HUES6 (cell line): ENCODE data around the gene SSTR3.
"Not testable (repeated sequence)": the region's sequence is repeated elsewhere in the genome, so short reads cannot be mapped to it uniquely, and the experiment has no call there.

ENCODE experiments used
- H3K27ac ChIP-seq: 2 replicates; pipeline ENCODE4 v1.7.0; 2013; ENCODE audit warnings: low read depth, mild to moderate bottlenecking, low read length, inconsistent platforms
- H3K27me3 ChIP-seq: 2 replicates; pipeline ENCODE4 v1.6.1; 2013; ENCODE audit warnings: low read length; ENCODE audit not compliant: control insufficient read depth, insufficient read depth
- H3K36me3 ChIP-seq: 2 replicates; pipeline ENCODE4 v1.6.1; 2013; ENCODE audit warnings: low read length; ENCODE audit not compliant: control insufficient read depth, insufficient read depth
- H3K4me1 ChIP-seq: 2 replicates; pipeline ENCODE4 v1.6.1; 2013; ENCODE audit warnings: low read length; ENCODE audit not compliant: control insufficient read depth, insufficient read depth
- H3K4me3 ChIP-seq: 2 replicates; pipeline ENCODE4 v1.5.1; 2013; ENCODE audit warnings: low read depth, low read length
- H3K9ac ChIP-seq: one replicate; pipeline ENCODE4 v1.6.1; 2013; ENCODE audit warnings: mild to moderate bottlenecking, low read length
- H3K9me3 ChIP-seq: 2 replicates; pipeline ENCODE4 v1.6.1; 2013; ENCODE audit warnings: low read depth, low read length; ENCODE audit not compliant: control insufficient read depth, insufficient read depth

Gene SSTR3

DNA sequence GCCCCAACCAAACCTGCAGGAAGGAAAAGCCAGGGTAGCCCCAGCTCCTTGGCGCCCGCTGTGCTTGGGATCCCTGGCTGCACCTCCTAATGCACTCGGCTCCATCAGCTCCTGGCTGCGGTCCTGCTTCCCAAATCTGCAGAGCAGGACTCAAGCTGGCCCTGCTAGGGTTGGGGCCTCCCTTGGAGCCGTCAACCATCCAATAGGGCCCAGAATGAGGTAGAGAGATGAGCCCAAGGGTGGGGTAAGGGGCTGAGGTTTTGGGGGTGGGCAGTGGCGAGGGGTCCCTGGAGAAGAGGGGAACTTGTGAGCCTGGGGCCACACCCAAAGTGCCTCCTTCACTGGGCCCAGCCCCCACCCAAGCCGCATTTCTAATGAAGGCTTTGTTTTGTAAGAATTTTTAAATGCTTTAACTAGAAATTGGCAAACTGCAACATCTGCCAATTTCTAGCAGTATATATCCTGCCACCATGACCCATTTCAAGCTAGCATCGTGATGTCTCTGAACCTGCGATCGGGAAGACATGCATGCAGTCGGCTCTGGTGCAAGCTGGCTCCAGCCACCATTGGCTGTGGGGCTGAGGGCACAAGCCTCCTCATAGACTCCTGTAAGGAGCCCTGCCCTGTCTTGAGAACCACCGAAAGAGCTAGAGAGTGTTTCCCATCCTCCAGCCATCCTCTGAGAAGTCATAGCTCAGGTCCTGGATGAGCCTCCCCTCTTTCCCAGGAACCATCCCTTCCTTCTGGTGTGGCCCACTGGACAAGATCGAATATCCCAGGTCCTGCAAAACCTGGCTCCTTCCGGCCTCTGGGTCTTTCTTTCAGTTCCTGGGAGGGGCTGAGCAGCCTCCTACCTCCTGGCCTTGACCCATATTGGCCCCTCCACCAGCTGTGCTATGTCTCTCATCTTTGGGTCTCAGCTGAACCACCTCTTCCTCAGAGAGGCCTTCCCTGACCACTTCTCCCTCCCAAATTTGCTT, 39.7 kb downstream of the SSTR3 start:
- no peak overlapping the region for H3K27ac ChIP-seq
- H3K4me1 ChIP-seq = peaks cover 8% of the 10 kb centered on the region; the same call in 1 of the 2 replicates
- H3K9me3 ChIP-seq = no peaks in the 10 kb centered on the region
- H3K27me3 ChIP-seq = no peaks in the 10 kb centered on the region; the same call in 1 of the 2 replicates
- no peak overlapping the region for H3K4me3 ChIP-seq
- no peaks in the 10 kb centered on the region for H3K36me3 ChIP-seq
- H3K9ac ChIP-seq = no peak overlapping the region

DNA sequence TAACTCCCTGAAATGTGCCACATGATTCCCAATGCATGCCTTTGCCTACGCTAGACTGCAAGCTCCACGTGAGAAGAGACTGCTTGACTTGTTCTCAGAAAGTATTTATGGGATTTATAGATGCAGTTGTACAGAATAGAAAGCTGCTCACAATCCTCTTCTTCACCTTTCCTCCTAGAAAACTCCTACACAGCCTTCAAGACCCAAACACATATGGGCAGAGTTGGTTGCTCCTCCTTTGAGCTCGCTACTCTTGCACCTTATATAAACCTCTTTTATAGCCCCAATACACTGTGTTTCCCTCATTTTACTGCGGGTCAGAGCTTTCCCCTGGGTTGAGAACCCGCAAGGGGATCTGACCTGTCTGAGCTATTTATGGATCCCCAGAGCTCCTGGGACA, 40.6 kb downstream of the SSTR3 start:
- Histone ChIP-seq H3K27me3 (no peaks in the 10 kb centered on the region; the same call in 1 of the 2 replicates), H3K9ac (no peak overlapping the region), H3K27ac (no peak overlapping the region), H3K36me3 (no peaks in the 10 kb centered on the region), H3K9me3 (no peaks in the 10 kb centered on the region), H3K4me1 (peaks cover 14% of the 10 kb centered on the region; the same call in 1 of the 2 replicates), H3K4me3 (no peak overlapping the region)

DNA sequence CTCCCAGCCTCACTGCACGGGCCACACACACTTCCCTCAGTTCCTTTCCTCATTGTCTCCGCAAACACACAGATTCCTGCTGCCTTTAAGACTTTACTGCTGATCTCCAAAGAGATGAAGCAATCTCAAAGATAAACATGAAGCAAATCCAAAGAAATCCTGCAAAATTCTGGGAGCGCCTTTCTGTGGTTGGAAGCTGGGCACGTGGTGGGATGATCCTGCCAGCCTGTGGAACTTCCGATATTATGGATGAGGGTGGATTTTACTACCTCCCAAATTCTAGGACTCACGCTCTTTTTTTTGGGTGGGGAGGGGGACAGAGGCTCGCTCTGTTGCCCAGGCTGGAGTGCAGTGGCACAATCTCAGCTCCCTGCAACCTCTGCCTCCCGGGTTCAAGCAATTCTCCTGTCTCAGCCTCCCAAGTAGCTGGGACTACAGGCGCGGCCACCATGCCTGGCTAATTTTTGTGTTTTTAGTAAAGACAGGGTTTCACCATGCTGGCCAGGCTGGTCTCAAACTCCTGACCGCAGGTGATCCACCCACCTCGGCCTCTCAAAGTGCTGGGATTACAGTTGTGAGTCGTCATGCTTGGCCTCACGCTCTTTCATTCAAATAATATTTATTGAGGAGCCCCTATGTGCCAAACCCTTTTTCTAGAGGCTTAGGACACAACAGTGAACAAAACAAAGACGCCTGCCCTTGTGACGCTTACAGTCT, 41.4 kb downstream of the SSTR3 start:
- not testable (repeated sequence) for H3K27ac ChIP-seq, H3K4me3 ChIP-seq

DNA sequence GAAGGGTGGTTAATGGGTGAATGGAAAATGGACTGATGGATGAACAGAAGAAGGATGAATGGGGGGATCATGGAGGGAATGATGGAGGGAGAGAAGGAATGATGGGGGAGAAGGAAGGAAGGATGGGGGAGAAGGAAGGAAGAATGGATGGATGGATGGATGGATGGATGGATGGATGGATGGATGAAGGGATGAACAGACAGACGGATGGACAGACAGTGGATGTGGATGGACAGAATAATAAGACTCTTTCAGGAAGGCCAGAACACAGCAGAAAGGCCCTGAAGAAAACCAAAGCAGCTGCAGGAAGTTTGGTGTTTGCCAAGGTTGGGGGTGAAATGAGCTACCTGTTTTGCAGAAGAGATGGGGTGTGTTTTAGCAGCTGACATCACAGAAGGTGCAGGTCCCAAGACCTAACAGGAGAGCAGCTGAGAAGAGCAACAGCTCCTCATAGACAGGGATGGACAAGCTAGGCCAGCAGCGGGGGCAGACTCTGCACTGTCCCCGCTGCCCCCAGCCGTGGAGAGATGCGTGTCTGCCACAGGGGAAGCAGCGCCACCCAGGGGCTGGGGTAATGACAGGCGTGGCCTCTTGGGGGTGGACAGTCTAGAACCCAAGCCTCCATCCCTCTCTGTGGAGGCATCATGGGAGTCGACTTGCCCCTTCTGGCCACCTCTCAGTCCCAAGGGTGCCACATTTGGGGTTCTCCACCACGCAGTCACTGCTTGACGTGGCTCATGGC, 42.2 kb downstream of the SSTR3 start:
- Histone ChIP-seq H3K4me3 (no peak overlapping the region), H3K27ac (no peak overlapping the region), H3K4me1 (peaks cover 18% of the 10 kb centered on the region), H3K9ac (no peak overlapping the region), H3K9me3 (no peaks in the 10 kb centered on the region), H3K36me3 (no peaks in the 10 kb centered on the region), H3K27me3 (no peaks in the 10 kb centered on the region; the same call in 1 of the 2 replicates)

More for the DNA sequence above, 41.4 kb downstream of the SSTR3 start:
- H3K4me1 ChIP-seq = peaks cover 18% of the 10 kb centered on the region
- H3K36me3 ChIP-seq, H3K9ac ChIP-seq, H3K9me3 ChIP-seq, H3K27me3 ChIP-seq: not testable (repeated sequence)

DNA sequence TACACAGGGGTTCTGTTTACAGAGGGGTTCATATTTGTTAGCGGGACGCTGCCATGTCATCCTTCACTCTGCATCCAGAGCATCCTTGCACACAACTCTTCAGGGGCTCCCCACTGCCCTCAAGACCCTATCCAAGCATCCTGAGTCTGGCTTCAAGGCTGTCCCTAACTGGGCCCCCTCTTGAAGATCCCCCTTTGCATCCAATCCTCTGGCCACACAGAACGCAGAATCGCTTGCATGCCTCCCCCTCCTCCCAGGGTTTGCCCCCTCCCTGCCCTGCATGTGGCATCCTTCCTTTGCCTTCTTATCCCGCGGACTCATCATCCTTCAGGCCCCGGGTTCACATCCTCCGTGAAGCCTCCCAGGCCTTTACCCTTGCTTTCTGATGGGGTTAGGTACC, 42.9 kb downstream of the SSTR3 start:
- peaks cover 18% of the 10 kb centered on the region for H3K4me1 ChIP-seq
- H3K9me3 ChIP-seq = no peaks in the 10 kb centered on the region
- H3K36me3 ChIP-seq = no peaks in the 10 kb centered on the region
- H3K27ac ChIP-seq = no peak overlapping the region
- no peak overlapping the region for H3K9ac ChIP-seq
- no peak overlapping the region for H3K4me3 ChIP-seq
- no peaks in the 10 kb centered on the region; the same call in 1 of the 2 replicates for H3K27me3 ChIP-seq

DNA sequence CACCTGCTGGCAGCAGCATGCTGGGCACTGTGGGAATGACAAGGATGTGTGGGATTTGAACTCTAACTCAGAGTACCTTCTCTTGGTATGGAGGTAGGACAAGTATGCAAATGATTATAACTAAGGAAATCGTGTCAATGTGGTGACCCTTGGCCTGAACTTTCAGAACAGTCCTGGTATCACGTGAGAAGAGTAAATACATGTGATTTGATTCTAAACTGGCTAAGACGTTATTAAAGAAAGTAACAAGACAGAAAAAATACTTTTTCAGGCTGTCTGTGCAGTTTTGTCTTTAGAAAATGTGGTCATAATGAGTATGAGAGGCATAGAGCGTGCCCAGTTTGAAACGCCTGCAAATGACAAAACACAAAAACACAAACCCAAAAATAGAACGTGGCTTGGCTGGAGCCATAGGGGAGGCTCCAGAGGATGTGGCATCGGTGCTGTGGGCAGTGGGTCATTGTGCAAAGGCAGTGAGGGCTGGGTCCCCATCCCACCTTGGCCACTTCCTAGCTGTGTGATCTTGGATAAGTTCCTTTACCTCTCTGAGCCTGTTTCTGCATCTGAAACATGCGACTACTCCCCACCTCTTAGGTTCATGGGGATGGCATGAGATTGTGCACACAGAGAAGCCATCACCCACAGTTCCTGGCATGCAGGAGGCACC, 44.2 kb downstream of the SSTR3 start:
- Histone ChIP-seq H3K27ac (no peak overlapping the region), H3K4me1 (peaks cover 18% of the 10 kb centered on the region), H3K9me3 (no peaks in the 10 kb centered on the region), H3K27me3 (no peaks in the 10 kb centered on the region), H3K4me3 (no peak overlapping the region), H3K9ac (no peak overlapping the region), H3K36me3 (no peaks in the 10 kb centered on the region)

DNA sequence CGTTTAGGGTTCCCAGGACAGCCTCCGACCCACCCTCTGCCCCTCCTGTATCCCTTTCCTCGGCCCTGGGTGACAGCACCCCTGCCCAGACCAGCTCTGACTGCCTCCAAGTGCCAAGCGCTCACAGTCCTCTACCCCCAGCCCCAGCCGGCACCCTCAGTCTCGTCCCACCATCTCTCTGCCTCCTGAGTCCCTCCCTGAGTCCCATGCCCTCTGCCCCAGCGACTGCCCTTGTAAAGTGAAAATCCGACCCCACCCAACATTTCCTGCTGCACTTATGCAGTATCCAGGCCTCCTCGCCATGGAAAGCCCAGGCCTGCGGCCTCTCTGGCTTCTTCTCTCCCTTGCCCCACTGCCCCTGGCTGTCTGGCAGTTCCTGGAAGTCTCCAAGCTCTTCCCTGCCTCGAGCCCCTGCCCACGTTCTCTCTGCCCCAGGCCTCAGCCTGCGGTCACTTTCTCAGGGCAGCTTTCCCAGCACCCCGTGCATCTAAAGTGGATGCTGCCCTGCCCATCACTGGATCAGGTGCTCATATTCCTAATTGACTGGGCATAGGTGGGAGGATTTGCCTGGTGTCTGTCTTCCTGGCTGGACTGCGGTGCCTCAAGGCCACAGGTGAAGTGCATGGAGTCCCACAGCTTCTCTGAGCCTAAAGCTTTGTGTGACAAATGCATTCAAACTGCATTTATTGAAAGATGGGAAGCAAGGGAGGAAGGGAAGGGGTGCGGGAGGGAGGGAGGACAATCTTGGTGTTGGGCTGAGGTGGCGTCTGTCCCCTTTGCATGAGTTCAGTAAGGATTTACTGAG, 44.9 kb downstream of the SSTR3 start:
- Histone ChIP-seq H3K4me1 (peaks cover 18% of the 10 kb centered on the region), H3K9me3 (no peaks in the 10 kb centered on the region), H3K27ac (no peak overlapping the region), H3K27me3 (no peaks in the 10 kb centered on the region), H3K9ac (no peak overlapping the region), H3K36me3 (no peaks in the 10 kb centered on the region), H3K4me3 (no peak overlapping the region)

DNA sequence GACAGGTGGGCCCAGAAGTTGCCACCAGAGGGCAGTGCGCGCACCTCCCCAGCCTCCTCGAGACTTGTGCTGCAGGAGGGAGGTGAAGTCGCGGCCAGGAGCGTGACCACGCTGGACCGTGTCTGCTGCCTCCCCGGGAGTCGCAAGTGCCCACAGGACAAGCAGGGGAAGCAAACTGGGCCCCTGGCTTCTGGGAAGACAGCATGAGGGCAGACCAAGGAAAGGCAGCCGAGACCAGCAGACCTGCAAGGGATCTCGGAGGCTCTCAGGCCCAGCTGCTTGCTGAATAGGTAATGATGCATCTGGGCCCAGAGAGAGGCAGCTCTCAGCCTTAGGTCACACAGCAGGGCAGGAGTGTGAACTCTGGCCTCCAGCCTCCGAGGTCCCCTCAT, 45.6 kb downstream of the SSTR3 start:
- H3K36me3 ChIP-seq = no peaks in the 10 kb centered on the region
- no peak overlapping the region for H3K27ac ChIP-seq
- H3K4me3 ChIP-seq = no peak overlapping the region
- H3K9ac ChIP-seq = no peak overlapping the region
- peaks cover 15% of the 10 kb centered on the region for H3K4me1 ChIP-seq
- no peaks in the 10 kb centered on the region for H3K27me3 ChIP-seq
- H3K9me3 ChIP-seq = no peaks in the 10 kb centered on the region

DNA sequence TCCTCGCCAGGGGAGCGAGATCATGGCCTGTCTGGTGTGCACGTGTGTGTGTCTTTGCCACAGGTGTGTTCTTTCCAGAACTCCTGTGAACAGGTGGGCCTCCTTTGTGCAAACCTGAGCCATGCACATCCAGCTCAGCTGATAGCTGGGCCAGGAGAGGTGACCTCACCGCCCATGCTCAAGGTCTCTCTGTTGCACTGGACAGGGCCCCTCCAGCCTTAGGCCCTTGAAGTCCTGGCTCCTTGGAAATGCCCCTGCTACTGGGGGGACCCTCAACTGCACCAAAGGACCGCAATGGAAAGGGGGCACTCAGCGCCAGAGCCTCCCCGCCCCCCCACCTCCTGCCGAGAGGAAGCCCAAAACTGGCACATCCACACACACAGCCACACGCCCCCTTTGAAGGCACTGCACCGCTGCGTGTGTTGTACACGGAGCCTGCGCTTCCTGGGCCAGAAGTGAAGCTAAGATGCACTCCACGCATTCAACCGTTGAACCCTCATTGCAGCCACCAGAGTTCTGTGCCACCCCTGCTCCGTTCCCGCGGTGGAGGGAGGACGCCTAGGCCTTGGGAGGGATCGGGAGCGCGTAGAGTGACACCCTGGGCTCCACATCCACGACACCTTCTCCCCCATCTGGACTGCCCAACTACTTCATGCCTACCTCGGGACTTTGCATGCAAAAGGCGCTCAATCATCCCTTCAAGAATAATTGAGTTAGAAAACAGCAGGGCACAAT, 46.2 kb downstream of the SSTR3 start:
- no peaks in the 10 kb centered on the region for H3K27me3 ChIP-seq

More for the DNA sequence above, 46.2 kb downstream of the SSTR3 start:
- H3K27ac ChIP-seq = no peak overlapping the region
- peaks cover 5% of the 10 kb centered on the region for H3K9me3 ChIP-seq
- H3K36me3 ChIP-seq = no peaks in the 10 kb centered on the region
- peaks cover 12% of the 10 kb centered on the region for H3K4me1 ChIP-seq
- H3K4me3 ChIP-seq = no peak overlapping the region
- H3K9ac ChIP-seq = no peak overlapping the region
